ENCODE measurements around the gene INHA. TPM values are rescaled to one million over a fixed set of nuclear protein-coding genes. Genes with fewer than 3 reads are reported as not detected.

The INHA gene
- total and polyA plus RNA-seq, 7 donors, result 0.31 to 0.46 (median 0.34) TPM; not detected in 3

- TF ChIP-seq, protein P1, sequence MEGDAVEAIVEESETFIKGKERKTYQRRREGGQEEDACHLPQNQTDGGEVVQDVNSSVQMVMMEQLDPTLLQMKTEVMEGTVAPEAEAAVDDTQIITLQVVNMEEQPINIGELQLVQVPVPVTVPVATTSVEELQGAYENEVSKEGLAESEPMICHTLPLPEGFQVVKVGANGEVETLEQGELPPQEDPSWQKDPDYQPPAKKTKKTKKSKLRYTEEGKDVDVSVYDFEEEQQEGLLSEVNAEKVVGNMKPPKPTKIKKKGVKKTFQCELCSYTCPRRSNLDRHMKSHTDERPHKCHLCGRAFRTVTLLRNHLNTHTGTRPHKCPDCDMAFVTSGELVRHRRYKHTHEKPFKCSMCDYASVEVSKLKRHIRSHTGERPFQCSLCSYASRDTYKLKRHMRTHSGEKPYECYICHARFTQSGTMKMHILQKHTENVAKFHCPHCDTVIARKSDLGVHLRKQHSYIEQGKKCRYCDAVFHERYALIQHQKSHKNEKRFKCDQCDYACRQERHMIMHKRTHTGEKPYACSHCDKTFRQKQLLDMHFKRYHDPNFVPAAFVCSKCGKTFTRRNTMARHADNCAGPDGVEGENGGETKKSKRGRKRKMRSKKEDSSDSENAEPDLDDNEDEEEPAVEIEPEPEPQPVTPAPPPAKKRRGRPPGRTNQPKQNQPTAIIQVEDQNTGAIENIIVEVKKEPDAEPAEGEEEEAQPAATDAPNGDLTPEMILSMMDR (IDR thresholded peaks at IDR 0.05), result no peak
- TF ChIP-seq POLR2A (IDR thresholded peaks at IDR 0.05) (no peak), POLR2AphosphoS5 (IDR thresholded peaks at IDR 0.05) (no peak), EP300 (IDR thresholded peaks at IDR 0.05) (no peak)
- H3K36me3 ChIP-seq, result peaks cover 0 to 17% (median under 1%) of the 10 kb centered on the region in 4 donors
- H3K27me3 ChIP-seq, result no peaks in the 10 kb centered on the region
- 92 to 93% methylated on average over 6 of the region's 6 CpGs for WGBS, 2 donors
- intact Hi-C loops (cut with DNase I), result no loop called here
- no peak for DNase-seq
- H3K4me3 ChIP-seq, result no peak overlapping the region
- no peaks in the 10 kb centered on the region for H3K9me3 ChIP-seq
- H3K4me1 ChIP-seq, result peaks cover 0 to 15% (median 13%) of the 10 kb centered on the region in 4 donors
- no peak overlapping the region for H3K27ac ChIP-seq
Observed at GRCh38 chr2:219569041-219569440, 3.1 kb upstream of the INHA start.

- Histone ChIP-seq H3K4me1 (peaks cover 0 to 15% (median 13%) of the 10 kb centered on the region in 4 donors), H3K4me3 (peak overlapping the region in 2 of 4 donors; percentile 66), H3K36me3 (peaks cover 0 to 11% (median 0%) of the 10 kb centered on the region in 4 donors), H3K27me3 (no peaks in the 10 kb centered on the region), H3K27ac (peak overlapping the region in 3 of 4 donors; percentile 87 to 91 (median 88)), H3K9me3 (no peaks in the 10 kb centered on the region)
- TF ChIP-seq, protein P1 (IDR thresholded peaks at IDR 0.05), result no peak
- TF ChIP-seq POLR2A (IDR thresholded peaks at IDR 0.05) (no peak), POLR2AphosphoS5 (IDR thresholded peaks at IDR 0.05) (no peak), EP300 (IDR thresholded peaks at IDR 0.05) (no peak)
- DNase-seq, result no peak
- intact Hi-C loops (cut with DNase I), result loop anchor here (2.0 kb wide), 1 partner anchor 73 kb away; no protein-coding TSS in a partner anchor
- 91 to 93% methylated on average over 6 of the region's 6 CpGs for WGBS, 2 donors
Observed at GRCh38 chr2:219569635-219570034, 2.5 kb upstream of the INHA start.

DNA sequence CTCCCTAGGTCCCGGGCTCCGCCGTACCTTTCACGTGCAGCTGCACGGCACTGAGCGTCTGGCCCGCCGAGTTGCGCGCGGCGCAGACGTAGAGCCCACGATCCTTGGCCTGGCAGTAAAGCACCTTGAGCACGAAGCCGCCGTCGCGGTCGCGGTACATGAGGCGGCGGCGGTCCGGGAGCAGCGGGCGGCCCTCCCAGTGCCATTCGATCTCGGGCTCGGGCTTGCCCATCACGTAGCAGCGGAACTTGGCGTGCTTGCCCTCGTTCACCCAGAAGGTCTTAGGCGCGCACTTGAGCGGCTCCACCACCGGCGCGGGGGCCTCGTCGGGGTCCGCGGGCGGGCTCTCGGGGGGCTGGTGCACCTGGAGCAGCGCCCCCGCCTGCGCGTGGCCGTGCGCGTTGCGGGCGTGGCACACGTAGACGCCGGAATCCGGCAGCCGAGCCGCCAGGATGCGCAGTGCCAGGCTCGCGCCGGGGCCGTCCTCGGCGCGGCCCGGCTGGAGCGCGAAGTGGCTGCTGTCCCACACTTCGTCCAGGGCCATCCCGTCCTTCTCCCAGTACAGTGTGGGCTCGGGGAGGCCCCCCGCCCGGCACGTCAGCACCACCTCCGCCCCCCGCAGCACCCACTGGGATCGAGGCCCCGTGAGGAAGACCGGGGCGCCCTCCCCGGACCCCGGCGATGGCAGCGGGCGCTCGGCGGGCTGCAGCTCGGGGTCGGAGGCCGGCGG is 1.8 kb upstream of the INHA start:
- DNase-seq, result no peak
- Histone ChIP-seq H3K27me3 (peaks cover 0 to 4% (median 0%) of the 10 kb centered on the region in 3 donors), H3K27ac (peak overlapping the region; percentile 86 to 91 (median 88)), H3K36me3 (peaks cover 0 to 7% (median 0%) of the 10 kb centered on the region in 4 donors), H3K9me3 (no peaks in the 10 kb centered on the region), H3K4me3 (peak overlapping the region; percentile 66 to 69 (median 68)), H3K4me1 (peaks cover 0 to 15% (median 13%) of the 10 kb centered on the region in 4 donors)
- 17 to 20% methylated on average over 95 of the region's 95 CpGs for WGBS, 2 donors
- intact Hi-C loops (cut with DNase I), result loop anchor here (2.0 kb wide), 1 partner anchor 72 kb away; no protein-coding TSS in a partner anchor
- no peak for TF ChIP-seq EP300 (IDR thresholded peaks at IDR 0.05)
- peak; percentile 28 to 57 (median 48) for TF ChIP-seq POLR2AphosphoS5 (IDR thresholded peaks at IDR 0.05)

- TF ChIP-seq EP300 (IDR thresholded peaks at IDR 0.05) (no peak), POLR2A (IDR thresholded peaks at IDR 0.05) (no peak), POLR2AphosphoS5 (IDR thresholded peaks at IDR 0.05) (no peak)
- TF ChIP-seq, protein P1 (IDR thresholded peaks at IDR 0.05), result no peak
- no peaks in the 10 kb centered on the region for H3K9me3 ChIP-seq
- peak overlapping the region; percentile 66 to 69 (median 68) for H3K4me3 ChIP-seq
- H3K4me1 ChIP-seq, result peaks cover 0 to 15% (median 13%) of the 10 kb centered on the region in 4 donors
- peak overlapping the region; percentile 86 to 91 (median 88) for H3K27ac ChIP-seq
- intact Hi-C loops (cut with DNase I), result loop anchor here (1.0 to 2.0 kb wide), 2 partner anchors 26 to 72 kb away; partner anchors contain the start of gene STK11IP
- peaks cover 0 to 10% (median 0%) of the 10 kb centered on the region in 3 donors for H3K27me3 ChIP-seq
- no peak for DNase-seq
- H3K36me3 ChIP-seq, result peaks cover 0 to 7% (median 0%) of the 10 kb centered on the region in 4 donors
- WGBS, 2 donors, result 1% methylated on average over 55 of the region's 55 CpGs
Observed at GRCh38 chr2:219570924-219571310, 1.2 kb upstream of the INHA start.
